ENCODE results near the gene VSX2.

Gene VSX2

GRCh38 chr14:74249433-74250375 is 10.5 kb downstream of the VSX2 start:
- no peak overlapping the region for H3K4me3 ChIP-seq (ENCODE audit: low read depth, low read length)
- TF ChIP-seq CTCF (IDR thresholded peaks at IDR 0.05; ENCODE audit: low read depth, low read length), result no peak

- TF ChIP-seq CTCF (IDR thresholded peaks at IDR 0.05; ENCODE audit: low read depth, low read length), result no peak
- H3K4me3 ChIP-seq (ENCODE audit: low read depth, low read length), result no peak overlapping the region
Observed at GRCh38 chr14:74255281-74255680, 16.0 kb downstream of the VSX2 start.

- peak overlapping the region; percentile 53 for H3K4me3 ChIP-seq (ENCODE audit: low read depth, low read length)
- peak; percentile 90 for TF ChIP-seq CTCF (IDR thresholded peaks at IDR 0.05; ENCODE audit: low read depth, low read length)
Observed at GRCh38 chr14:74257078-74257940, 18.1 kb downstream of the VSX2 start.

GRCh38 chr14:74257941-74258763 is 18.9 kb downstream of the VSX2 start:
- H3K4me3 ChIP-seq (ENCODE audit: low read depth, low read length), result peak overlapping the region; percentile 53
- no peak for TF ChIP-seq CTCF (IDR thresholded peaks at IDR 0.05; ENCODE audit: low read depth, low read length)

GRCh38 chr14:74258764-74259035 is 19.5 kb downstream of the VSX2 start:
- H3K4me3 ChIP-seq (ENCODE audit: low read depth, low read length), result no peak overlapping the region
- no peak for TF ChIP-seq CTCF (IDR thresholded peaks at IDR 0.05; ENCODE audit: low read depth, low read length)

GRCh38 chr14:74259513-74259912 is 20.3 kb downstream of the VSX2 start:
- no peak overlapping the region for H3K4me3 ChIP-seq (ENCODE audit: low read depth, low read length)
- no peak for TF ChIP-seq CTCF (IDR thresholded peaks at IDR 0.05; ENCODE audit: low read depth, low read length)

Data from WI38 (cell line).